B cell (primary cell): ENCODE data around the gene FBXL14. TPM values are rescaled to one million over a fixed set of nuclear protein-coding genes. Genes with fewer than 3 reads are reported as not detected.

Experiments
- ATAC-seq: fragments of 200-7000 bp; cut with Tn5 transposase; one replicate; pipeline ENCODE4 v1.10.0; 2021; ENCODE audit warnings: low read depth, mild to moderate bottlenecking, moderate number of reproducible peaks, moderate library complexity
- CTCF ChIA-PET: fragments of 350-600 bp; sonication (Branson Sonifier 250); formaldehyde crosslinking; loops from one replicate; lab custom pipeline; 2021; ENCODE audit warnings: antibody characterized with exemption, inconsistent platforms; lab: Charles Lee
- POLR2A ChIA-PET: fragments of 350-600 bp; sonication (Branson Sonifier 250); formaldehyde crosslinking; loops from one replicate; lab custom pipeline; 2021; ENCODE audit warnings: antibody characterized with exemption; lab: Charles Lee
- DNase-seq: peaks from one replicate; pipeline ENCODE4 v3.0.0; 2013
- H2AFZ ChIP-seq: 2 replicates; pipeline ENCODE4 v1.6.1; 2012; ENCODE audit warnings: mild to moderate bottlenecking, low read depth, low read length; ENCODE audit not compliant: insufficient read depth, poor library complexity, severe bottlenecking
- H3K27ac ChIP-seq, 2 donors: 1 replicate in 1 of 2; 2 replicates in 1 of 2; pipeline ENCODE4 v1.5.1; 2012 to 2013; ENCODE audit warnings: low read length in 2 of 2, mild to moderate bottlenecking in 2 of 2, moderate library complexity in 1 of 2
- H3K27me3 ChIP-seq, 4 experiments: fragments of 200-600 bp in 1 of 4; sonication (generic) in 1 of 4; replicated peaks in 1 of 4; 1 replicate in 2 of 4; 2 replicates in 2 of 4; pipeline versions ENCODE4 v1.6.1 to v1.7.0; 2013 to 2016; ENCODE audit warnings: low read length in 3 of 4, mild to moderate bottlenecking in 2 of 4, mixed read lengths in 1 of 4, moderate library complexity in 1 of 4; ENCODE audit not compliant: insufficient read depth in 4 of 4, control insufficient read depth in 3 of 4; ENCODE audit errors: control extremely low read depth in 1 of 4
- H3K36me3 ChIP-seq, 2 experiments: replicated peaks in 1 of 2; 1 replicate in 1 of 2; 2 replicates in 1 of 2; pipeline versions ENCODE4 v1.6.1 to v1.7.1; 2013; ENCODE audit warnings: low read length in 1 of 2; ENCODE audit not compliant: insufficient read depth in 2 of 2, control insufficient read depth in 1 of 2; ENCODE audit errors: control extremely low read depth in 1 of 2, extremely low read depth in 1 of 2
- H3K4me1 ChIP-seq, 2 donors: fragments of 200-600 bp in 1 of 2; sonication (generic) in 1 of 2; 1 replicate in 1 of 2; 2 replicates in 1 of 2; pipeline versions ENCODE4 v1.5.1 to v1.6.1; 2013 to 2017; ENCODE audit warnings: low read length in 2 of 2; ENCODE audit not compliant: control insufficient read depth in 2 of 2, insufficient read depth in 2 of 2
- H3K4me2 ChIP-seq: replicated peaks from 2 replicates; pipeline ENCODE3; 2012; ENCODE audit warnings: mild to moderate bottlenecking, low read depth, low read length; ENCODE audit not compliant: poor library complexity, severe bottlenecking
- H3K4me3 ChIP-seq, 5 experiments: fragments of 200-600 bp in 1 of 5; sonication (generic) in 1 of 5; 1 replicate in 3 of 5; 2 replicates in 2 of 5; pipeline versions ENCODE4 v1.5.1 to v1.7.0; 2011 to 2016; ENCODE audit warnings: low read length in 4 of 5, mild to moderate bottlenecking in 4 of 5, low read depth in 2 of 5, control low read depth in 1 of 5, moderate library complexity in 1 of 5; ENCODE audit not compliant: insufficient read depth in 1 of 5; ENCODE audit errors: control extremely low read depth in 1 of 5, extremely low read depth in 1 of 5
- H3K79me2 ChIP-seq: fragments of 200-600 bp; sonication (generic); one replicate; pipeline ENCODE4 v1.6.0; 2016; ENCODE audit warnings: low read length; ENCODE audit not compliant: control insufficient read depth, insufficient read depth
- H3K9ac ChIP-seq: fragments of 200-600 bp; sonication (generic); 2 replicates; pipeline ENCODE4 v1.6.1; 2017; ENCODE audit warnings: mild to moderate bottlenecking, low read length, moderate library complexity
- H3K9me3 ChIP-seq, 3 donors: one replicate each; pipeline versions ENCODE4 v1.6.1 to v1.7.1; 2013; ENCODE audit warnings: low read length in 2 of 3; ENCODE audit not compliant: control insufficient read depth in 2 of 3, insufficient read depth in 1 of 3; ENCODE audit errors: control extremely low read depth in 1 of 3
- H4K20me1 ChIP-seq: 2 replicates; pipeline ENCODE4 v1.6.0; 2012; ENCODE audit warnings: mild to moderate bottlenecking, low read length; ENCODE audit not compliant: insufficient read depth, control insufficient read depth, poor library complexity, severe bottlenecking
- H3K27ac Mint-ChIP-seq: one replicate; pipeline ENCODE4 v1.8.0; 2021; ENCODE audit warnings: mixed read lengths
- H3K27me3 Mint-ChIP-seq: one replicate; pipeline ENCODE4 v1.8.0; 2021; ENCODE audit warnings: mixed read lengths
- H3K4me1 Mint-ChIP-seq: one replicate; pipeline ENCODE4 v1.8.0; 2021; ENCODE audit warnings: mixed read lengths
- H3K4me3 Mint-ChIP-seq: one replicate; pipeline ENCODE4 v1.8.0; 2021; ENCODE audit warnings: mixed read lengths
- H3K9me3 Mint-ChIP-seq: one replicate; pipeline ENCODE4 v1.8.0; 2022; ENCODE audit warnings: mixed read lengths; ENCODE audit not compliant: insufficient read depth
- CTCF ChIP-seq: fragments of 200-600 bp; IDR thresholded peaks from one replicate; pipeline ENCODE4 v1.8.0; 2022; ENCODE audit warnings: antibody characterized with exemption, mild to moderate bottlenecking
- EZH2 ChIP-seq: IDR thresholded peaks from 2 replicates; pipeline ENCODE4 v1.6.1; 2012; ENCODE audit warnings: borderline replicate concordance, low read depth, mild to moderate bottlenecking, moderate library complexity, low read length; ENCODE audit not compliant: insufficient read depth, poor library complexity, severe bottlenecking
- WGBS: methylation state at CpG from one replicate; pipeline ENCODE4 v1.1.5; 2013; ENCODE audit warnings: missing lambda C conversion rate; ENCODE audit not compliant: insufficient coverage; 5-methylcytosine and 5-hydroxymethylcytosine counted together
- intact Hi-C: fragments of 100-400 bp; cut with micrococcal nuclease; formaldehyde crosslinking; loops from one replicate; pipeline ENCODE4 v1.10.0; 2022
- polyA plus RNA-seq: library from polyadenylated mRNA; depleted of rRNA; stranded (reverse); fragments of >200 nt; gene quantifications from 2 replicates; pipeline ENCODE4 v1.2.3, GENCODE V29; 2012
- total RNA-seq, 2 donors: library from RNA; stranded (reverse); fragments of 120-200 nt in 1 of 2; gene quantifications; 1 replicate in 1 of 2; 2 replicates in 1 of 2; pipeline versions ENCODE4 v1.2.3 to v1.2.4, GENCODE V29; 2013 to 2022

FBXL14 gene
- total and polyA plus RNA-seq, 2 donors (not counting 1 experiment from before 2014, with no cell fraction given): 21.6 to 37.3 TPM

- H3K27me3 ChIP-seq: peaks cover 0 to 62% (median 29%) of the 10 kb centered on the region in 4 experiments
Observed at GRCh38 chr12:1531654-1532374, 62.6 kb downstream of the FBXL14 start.

More at GRCh38 chr12:1531654-1532374, 62.6 kb downstream of the FBXL14 start:
- Histone ChIP-seq H3K9me3 (peaks cover 0 to 6% (median 0%) of the 10 kb centered on the region in 3 donors), H3K27ac (no peak overlapping the region), H3K4me1 (peaks cover 35 to 37% of the 10 kb centered on the region in 2 donors), H2AFZ (peak overlapping the region; percentile 54), H3K4me2 (peak overlapping the region; percentile 87), H3K36me3 (no peaks in the 10 kb centered on the region), H4K20me1 (no peaks in the 10 kb centered on the region), H3K4me3 (peak overlapping the region in 3 of 5 experiments; percentile 8 to 45 (median 41)), H3K9ac (peak overlapping the region; percentile 56), H3K79me2 (no peaks in the 10 kb centered on the region)
- H3K9me3 Mint-ChIP-seq: no peaks in the 10 kb centered on the region
- ChIA-PET POLR2A (no interaction called here), CTCF (interaction anchor here (1.1 to 1.2 kb wide), 2 partner anchors 22 to 51 kb away, joined by 3 read pairs; no protein-coding TSS in a partner anchor)
- TF ChIP-seq EZH2 (no peak), CTCF (no peak)
- no peak overlapping the region for H3K27ac Mint-ChIP-seq
- H3K4me3 Mint-ChIP-seq: peak overlapping the region; percentile 84
- no peak for ATAC-seq
- H3K27me3 Mint-ChIP-seq: peaks cover 57% of the 10 kb centered on the region
- DNase-seq: peak; percentile 29
- 41% methylated on average over 21 of the region's 26 CpGs for WGBS
- intact Hi-C loops: loop anchor here (5.0 kb wide), 1 partner anchor 60 kb away; the partner anchor contains the start of gene FBXL14
- peaks cover 30% of the 10 kb centered on the region for H3K4me1 Mint-ChIP-seq
